ENCODE data around the gene NOL3. TPM values are rescaled to one million over a fixed set of nuclear protein-coding genes. Genes with fewer than 3 reads are reported as not detected.

Gene NOL3
- total and polyA plus RNA-seq, 2 of the 13 experiments (the other 11 are each of a cell fraction or from before 2014, with no cell fraction given) = 5.7 to 20.5 TPM

DNA sequence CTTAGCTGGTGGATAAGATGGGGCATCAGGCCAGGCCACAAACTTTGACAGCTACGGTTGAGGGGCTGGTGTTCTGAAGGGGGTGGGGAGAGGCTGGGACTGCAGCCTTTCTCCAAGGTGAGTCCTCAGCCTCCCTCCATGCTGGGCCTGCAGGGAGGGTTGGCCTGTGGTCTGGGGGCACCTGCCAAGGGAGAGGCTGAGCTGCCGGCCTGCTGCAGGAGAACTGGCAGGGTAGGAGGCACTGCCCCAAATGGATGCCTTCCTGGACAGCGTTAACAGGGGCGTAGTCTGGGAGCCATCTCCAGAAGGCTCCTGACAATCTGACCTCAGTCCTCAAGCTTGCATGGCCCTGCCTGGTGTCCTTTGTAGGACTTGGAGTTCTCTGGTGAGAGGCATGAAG is 33.7 kb downstream of the NOL3 start:
- Histone ChIP-seq H3K36me3 (replicated peaks in 1 of 2; ENCODE audit: control insufficient read depth in 1 of 2, insufficient read depth in 2 of 2, low read length in 2 of 2) (peaks cover 27 to 30% of the 10 kb centered on the region in 2 experiments; a peak in 4 of 5 replicates), H3K9me3 (ENCODE audit: low read length) (no peaks in the 10 kb centered on the region), H2AFZ (ENCODE audit: low read length) (no peak overlapping the region), H3K79me2 (ENCODE audit: insufficient read depth, low read length) (no peaks in the 10 kb centered on the region), H3K27me3 (ENCODE audit: control insufficient read depth in 1 of 2, insufficient read depth in 2 of 2, low read length in 2 of 2) (no peaks in the 10 kb centered on the region), H4K20me1 (ENCODE audit: insufficient read depth, low read length) (no peaks in the 10 kb centered on the region), H3K27ac (ENCODE audit: extremely low read length, insufficient read depth, low read length) (no peak overlapping the region), H3K4me2 (ENCODE audit: low read depth, low read length) (no peak overlapping the region), H3K4me3 (replicated peaks in 1 of 3; ENCODE audit: insufficient read depth in 1 of 3, low read depth in 2 of 3, low read length in 3 of 3) (no peak overlapping the region), H3K9ac (ENCODE audit: insufficient read depth, low read depth, low read length) (no peak overlapping the region), H3K4me1 (ENCODE audit: insufficient read depth, low read length) (peaks cover 34% of the 10 kb centered on the region)
- ATAC-seq = no peak
- BruUV-seq (replicated peaks) = no TSS peak
- CTCF ChIA-PET (ENCODE audit: low intra/inter-chr PET ratio, low total read pairs) = no interaction called here
- 96% methylated on average over 3 of the region's 4 CpGs for WGBS (ENCODE audit: low lambda C conversion rate)
- no peak for FAIRE-seq
- POLR2A ChIA-PET = no interaction called here
- intact Hi-C loops (cut with micrococcal nuclease; ENCODE audit: unreplicated experiment) = no loop called here
- in situ Hi-C loops (cut with HindIII; ENCODE audit: extremely low pct_ligation_motif_present, low pct_unique_long_range_greater_than_20kb) = no loop called here
- TF ChIP-seq LCORL (IDR thresholded peaks at IDR 0.05) = no peak
- no peak for TF ChIP-seq LCORL (CRISPR knock-in tag; IDR thresholded peaks at IDR 0.05)
- TF ChIP-seq, protein P1, sequence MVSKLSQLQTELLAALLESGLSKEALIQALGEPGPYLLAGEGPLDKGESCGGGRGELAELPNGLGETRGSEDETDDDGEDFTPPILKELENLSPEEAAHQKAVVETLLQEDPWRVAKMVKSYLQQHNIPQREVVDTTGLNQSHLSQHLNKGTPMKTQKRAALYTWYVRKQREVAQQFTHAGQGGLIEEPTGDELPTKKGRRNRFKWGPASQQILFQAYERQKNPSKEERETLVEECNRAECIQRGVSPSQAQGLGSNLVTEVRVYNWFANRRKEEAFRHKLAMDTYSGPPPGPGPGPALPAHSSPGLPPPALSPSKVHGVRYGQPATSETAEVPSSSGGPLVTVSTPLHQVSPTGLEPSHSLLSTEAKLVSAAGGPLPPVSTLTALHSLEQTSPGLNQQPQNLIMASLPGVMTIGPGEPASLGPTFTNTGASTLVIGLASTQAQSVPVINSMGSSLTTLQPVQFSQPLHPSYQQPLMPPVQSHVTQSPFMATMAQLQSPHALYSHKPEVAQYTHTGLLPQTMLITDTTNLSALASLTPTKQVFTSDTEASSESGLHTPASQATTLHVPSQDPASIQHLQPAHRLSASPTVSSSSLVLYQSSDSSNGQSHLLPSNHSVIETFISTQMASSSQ (IDR thresholded peaks at IDR 0.05; ENCODE audit: low read depth) = no peak
- TF ChIP-seq, protein P1 (CRISPR knock-in tag; IDR thresholded peaks at IDR 0.05; ENCODE audit: borderline replicate concordance) = no peak
- TF ChIP-seq, protein P2, sequence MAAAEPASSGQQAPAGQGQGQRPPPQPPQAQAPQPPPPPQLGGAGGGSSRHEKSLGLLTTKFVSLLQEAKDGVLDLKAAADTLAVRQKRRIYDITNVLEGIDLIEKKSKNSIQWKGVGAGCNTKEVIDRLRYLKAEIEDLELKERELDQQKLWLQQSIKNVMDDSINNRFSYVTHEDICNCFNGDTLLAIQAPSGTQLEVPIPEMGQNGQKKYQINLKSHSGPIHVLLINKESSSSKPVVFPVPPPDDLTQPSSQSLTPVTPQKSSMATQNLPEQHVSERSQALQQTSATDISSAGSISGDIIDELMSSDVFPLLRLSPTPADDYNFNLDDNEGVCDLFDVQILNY (CRISPR knock-in tag; conservative IDR thresholded peaks at IDR 0.05) = no peak
- TF ChIP-seq ZNF260 (CRISPR knock-in tag; IDR thresholded peaks at IDR 0.05; ENCODE audit: borderline replicate concordance, low read depth) = no peak
- TF ChIP-seq ZNF614 (CRISPR knock-in tag; IDR thresholded peaks at IDR 0.05; ENCODE audit: borderline replicate concordance) = no peak
- TF ChIP-seq ZNF674 (CRISPR knock-in tag; IDR thresholded peaks at IDR 0.05; ENCODE audit: low read depth) = no peak
- DNase-seq (ENCODE audit: low spot score) = no peak
